ENCODE data around the gene DUS2. TPM values are rescaled to one million over a fixed set of nuclear protein-coding genes. Genes with fewer than 3 reads are reported as not detected.
A peak's percentile ranks its signal among the peaks of the same experiment; 100 is the strongest.

Gene DUS2
- total and polyA plus RNA-seq, 9 of the 15 experiments (the other 6 are each of a cell fraction or from before 2014, with no cell fraction given) = 5.8 to 22.5 (median 20.6) TPM

DNA sequence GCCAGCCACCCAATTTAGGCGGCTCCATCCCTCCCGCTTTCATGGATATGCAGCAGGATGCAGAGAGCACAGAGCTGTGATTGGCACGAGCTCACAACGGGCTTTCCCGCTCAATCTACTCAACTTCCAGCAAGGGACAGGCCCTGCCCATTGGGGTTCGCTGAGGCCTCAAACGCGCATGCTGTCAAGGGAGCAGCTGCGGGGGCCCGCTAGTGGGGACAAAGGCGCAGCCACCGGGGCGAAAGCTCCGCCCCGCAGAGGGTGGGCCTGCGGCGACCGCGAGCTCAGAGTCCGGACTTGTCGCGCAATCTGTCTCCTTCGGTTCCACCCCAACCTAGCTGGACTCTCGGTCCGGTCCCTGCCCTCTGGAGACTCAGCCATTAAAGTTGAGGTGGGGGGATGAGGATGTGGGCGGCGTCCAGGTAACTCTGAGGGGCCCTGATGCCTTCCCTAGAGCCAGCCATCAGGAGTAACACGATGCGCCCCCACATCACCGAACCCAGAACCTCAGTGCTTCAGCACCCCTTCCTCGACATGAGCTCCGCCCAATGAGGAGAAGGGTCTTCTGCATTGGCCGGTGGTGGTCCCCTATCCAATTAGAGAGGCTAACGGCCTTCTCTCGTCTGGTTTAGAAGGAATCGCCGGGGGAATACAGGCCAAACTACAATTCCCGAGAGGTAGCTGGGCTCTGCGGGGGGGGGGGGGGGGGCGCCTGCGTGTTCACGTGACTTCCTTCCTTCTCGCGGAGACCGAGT is 61.6 kb downstream of the DUS2 start (continued):
- TF ChIP-seq ZNF282 (CRISPR knock-in tag; IDR thresholded peaks at IDR 0.05) (no peak), STAT5B (CRISPR knock-in tag; IDR thresholded peaks at IDR 0.05) (no peak), ZNF75A (CRISPR knock-in tag; IDR thresholded peaks at IDR 0.05) (no peak), ZNF133 (CRISPR knock-in tag; IDR thresholded peaks at IDR 0.05) (no peak), HES1 (IDR thresholded peaks at IDR 0.05; ENCODE audit: low read depth) (no peak), ZNF586 (CRISPR knock-in tag; conservative IDR thresholded peaks at IDR 0.05) (no peak), ARID4B (CRISPR knock-in tag; IDR thresholded peaks at IDR 0.05) (peak; percentile 71), ESRRA (IDR thresholded peaks at IDR 0.05; ENCODE audit: borderline replicate concordance, low read depth) (peak; percentile 68; the same call in 1 of the 2 replicates), NR4A1 (CRISPR knock-in tag; IDR thresholded peaks at IDR 0.05) (0 out of 2 replicates have a peak, but pooled peaks have one; percentile 61), NR4A1 (tag; IDR thresholded peaks at IDR 0.05) (no peak), BHLHE40 (IDR thresholded peaks at IDR 0.05; ENCODE audit: low read length) (peak; percentile 73), MXI1 (IDR thresholded peaks at IDR 0.05; ENCODE audit: low read depth, low read length) (peak; percentile 55; the same call in 1 of the 2 replicates), KLF16 (IDR thresholded peaks at IDR 0.05) (no peak), RBM34 (IDR thresholded peaks at IDR 0.05; ENCODE audit: borderline replicate concordance, insufficient read depth, low read length) (no peak), CXXC5 (CRISPR knock-in tag; IDR thresholded peaks at IDR 0.05) (peak; percentile 86), TRIM28 (IDR thresholded peaks at IDR 0.05) (peak; percentile 28; the same call in 1 of the 2 replicates), ZC3H8 (IDR thresholded peaks at IDR 0.05) (no peak), GABPB1 (CRISPR knock-in tag; IDR thresholded peaks at IDR 0.05) (peak; percentile 66), TBP (optimal IDR thresholded peaks at IDR 0.05; ENCODE audit: low read depth, low read length) (peak; percentile 75), NFRKB (IDR thresholded peaks at IDR 0.05; ENCODE audit: low read depth) (peak; percentile 76; the same call in 1 of the 2 replicates), CBFA2T2 (conservative IDR thresholded peaks at IDR 0.05) (no peak)
- TF ChIP-seq, protein P1, sequence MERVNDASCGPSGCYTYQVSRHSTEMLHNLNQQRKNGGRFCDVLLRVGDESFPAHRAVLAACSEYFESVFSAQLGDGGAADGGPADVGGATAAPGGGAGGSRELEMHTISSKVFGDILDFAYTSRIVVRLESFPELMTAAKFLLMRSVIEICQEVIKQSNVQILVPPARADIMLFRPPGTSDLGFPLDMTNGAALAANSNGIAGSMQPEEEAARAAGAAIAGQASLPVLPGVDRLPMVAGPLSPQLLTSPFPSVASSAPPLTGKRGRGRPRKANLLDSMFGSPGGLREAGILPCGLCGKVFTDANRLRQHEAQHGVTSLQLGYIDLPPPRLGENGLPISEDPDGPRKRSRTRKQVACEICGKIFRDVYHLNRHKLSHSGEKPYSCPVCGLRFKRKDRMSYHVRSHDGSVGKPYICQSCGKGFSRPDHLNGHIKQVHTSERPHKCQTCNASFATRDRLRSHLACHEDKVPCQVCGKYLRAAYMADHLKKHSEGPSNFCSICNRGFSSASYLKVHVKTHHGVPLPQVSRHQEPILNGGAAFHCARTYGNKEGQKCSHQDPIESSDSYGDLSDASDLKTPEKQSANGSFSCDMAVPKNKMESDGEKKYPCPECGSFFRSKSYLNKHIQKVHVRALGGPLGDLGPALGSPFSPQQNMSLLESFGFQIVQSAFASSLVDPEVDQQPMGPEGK (CRISPR knock-in tag; IDR thresholded peaks at IDR 0.05; ENCODE audit: borderline replicate concordance) = no peak
- TF ChIP-seq, protein P2, sequence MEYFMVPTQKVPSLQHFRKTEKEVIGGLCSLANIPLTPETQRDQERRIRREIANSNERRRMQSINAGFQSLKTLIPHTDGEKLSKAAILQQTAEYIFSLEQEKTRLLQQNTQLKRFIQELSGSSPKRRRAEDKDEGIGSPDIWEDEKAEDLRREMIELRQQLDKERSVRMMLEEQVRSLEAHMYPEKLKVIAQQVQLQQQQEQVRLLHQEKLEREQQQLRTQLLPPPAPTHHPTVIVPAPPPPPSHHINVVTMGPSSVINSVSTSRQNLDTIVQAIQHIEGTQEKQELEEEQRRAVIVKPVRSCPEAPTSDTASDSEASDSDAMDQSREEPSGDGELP (CRISPR knock-in tag; IDR thresholded peaks at IDR 0.05; ENCODE audit: borderline replicate concordance) = peak; percentile 95
